ENCODE data around the gene TMEM26. TPM values are rescaled to one million over a fixed set of nuclear protein-coding genes. Genes with fewer than 3 reads are reported as not detected.

TMEM26 gene
- total and polyA plus RNA-seq, 9 of the 15 experiments (the other 6 are each of a cell fraction or from before 2014, with no cell fraction given) = not detected

- no peak for TF ChIP-seq ZNF586 (CRISPR knock-in tag; conservative IDR thresholded peaks at IDR 0.05)
- TF ChIP-seq RFX1 (IDR thresholded peaks at IDR 0.05) = no peak
- TF ChIP-seq SMARCE1 (IDR thresholded peaks at IDR 0.05) = no peak
- TF ChIP-seq DNMT1 (IDR thresholded peaks at IDR 0.05) = no peak
- no peak for TF ChIP-seq KAT8 (IDR thresholded peaks at IDR 0.05; ENCODE audit: low read depth)
Observed at GRCh38 chr10:61408105-61408504, 45.1 kb downstream of the TMEM26 start (continued).

GRCh38 chr10:61406736-61407135, 46.4 kb downstream of the TMEM26 start:
- Histone ChIP-seq H3K79me2 (ENCODE audit: control insufficient read depth, insufficient read depth, low read length) (no peaks in the 10 kb centered on the region), H3K27me3 (ENCODE audit: control insufficient read depth in 2 of 2, insufficient read depth in 2 of 2, low read length in 2 of 2) (no peaks in the 10 kb centered on the region), H3K4me3 (no peak overlapping the region), H3K9me1 (ENCODE audit: control insufficient read depth, insufficient read depth, low read length) (no peaks in the 10 kb centered on the region), H4K20me1 (replicated peaks; ENCODE audit: control insufficient read depth, insufficient read depth, low read length) (no peaks in the 10 kb centered on the region), H3K4me1 (replicated peaks in 1 of 2; ENCODE audit: control insufficient read depth in 2 of 2, insufficient read depth in 2 of 2, low read length in 2 of 2) (no peaks in the 10 kb centered on the region), H3K27ac (ENCODE audit: extremely low read depth, low read depth, low read length) (no peak overlapping the region), H3K9ac (ENCODE audit: insufficient read depth in 1 of 2, low read depth in 2 of 2, low read length in 2 of 2) (no peak overlapping the region), H2AFZ (ENCODE audit: low read depth, low read length) (no peak overlapping the region), H3K4me2 (ENCODE audit: insufficient read depth, low read length) (no peak overlapping the region), H3K36me3 (ENCODE audit: control insufficient read depth, insufficient read depth, low read length) (no peaks in the 10 kb centered on the region), H3K9me3 (replicated peaks; ENCODE audit: control insufficient read depth, insufficient read depth, low read depth, low read length) (no peaks in the 10 kb centered on the region)
- ATAC-seq (no peak), FAIRE-seq (no peak), DNase-seq (ENCODE audit: extremely low read depth in 1 of 4, low spot score in 3 of 4) (no peak)
- in situ Hi-C loops (cut with MboI) (no loop called here), intact Hi-C loops (cut with micrococcal nuclease) (no loop called here)
- ChIA-PET POLR2A (no interaction called here), CTCF (ENCODE audit: low intra/inter-chr PET ratio) (no interaction called here)
- no peak for TF ChIP-seq MYC (IDR thresholded peaks at IDR 0.05; ENCODE audit: low read depth, low read length)
- no peak for TF ChIP-seq MYC (CRISPR knock-in tag; IDR thresholded peaks at IDR 0.05; ENCODE audit: borderline replicate concordance, low read depth)
- no peak for TF ChIP-seq ZNF311 (CRISPR knock-in tag; IDR thresholded peaks at IDR 0.05)
- WGBS (ENCODE audit: insufficient coverage, low coverage, missing lambda C conversion rate) = 9% methylated on average over 3 of the region's 3 CpGs
- BruUV-seq (replicated peaks) = no TSS peak
